Measurements from ENCODE around the gene FNDC4.

The FNDC4 gene

DNA sequence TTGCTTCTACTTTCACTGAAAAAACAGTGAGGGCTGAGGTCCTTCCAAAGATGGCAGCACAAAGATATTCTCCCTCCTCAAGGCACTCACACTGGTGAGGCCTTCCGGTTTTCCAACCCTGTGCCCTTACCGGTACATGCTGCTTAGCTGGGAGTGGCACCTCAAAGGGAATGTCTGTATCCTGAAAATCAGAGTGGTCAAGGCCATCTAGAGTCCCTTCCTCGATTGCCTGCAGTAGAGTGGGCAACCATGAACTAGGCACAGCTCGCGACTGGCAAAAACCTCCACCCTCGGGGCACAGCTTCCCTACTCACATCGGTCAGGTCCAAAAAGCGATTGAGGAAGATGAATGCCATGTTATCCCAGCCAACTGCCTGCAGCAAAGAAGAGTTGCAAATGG is 49.4 kb downstream of the FNDC4 start:
- Histone ChIP-seq H2AFZ (ENCODE audit: insufficient read depth, low read length, poor library complexity) (no peak overlapping the region), H2BK120ac (ENCODE audit: insufficient read depth, low read length, poor library complexity) (no peak overlapping the region), H3K18ac (ENCODE audit: low read length) (no peak overlapping the region), H3K9me3 (ENCODE audit: insufficient read depth, low read depth, low read length) (no peaks in the 10 kb centered on the region), H3K27ac (ENCODE audit: low read depth, low read length) (no peak overlapping the region), H3K27me3 (ENCODE audit: insufficient read depth, low read length) (no peaks in the 10 kb centered on the region), H3K14ac (ENCODE audit: low read length) (no peak overlapping the region), H3K4me1 (ENCODE audit: control insufficient read depth in 1 of 2, insufficient read depth in 2 of 2, low read length in 2 of 2) (peaks cover 2 to 12% of the 10 kb centered on the region in 2 experiments), H2BK5ac (ENCODE audit: low read depth, low read length, poor library complexity) (no peak overlapping the region), H3K9ac (ENCODE audit: low read length) (no peak overlapping the region), H2BK12ac (ENCODE audit: low read length) (no peak overlapping the region), H4K91ac (ENCODE audit: low read depth, low read length) (no peak overlapping the region), H4K12ac (ENCODE audit: low read depth, low read length) (no peak overlapping the region), H2AK5ac (ENCODE audit: low read length) (no peak overlapping the region), H3K79me2 (ENCODE audit: control insufficient read depth, insufficient read depth, low read length, poor library complexity) (peaks cover 3% of the 10 kb centered on the region), H4K8ac (ENCODE audit: low read depth, low read length) (no peak overlapping the region), H3K36me3 (ENCODE audit: control insufficient read depth in 1 of 2, insufficient read depth in 2 of 2, low read length in 2 of 2) (peaks cover 18 to 31% of the 10 kb centered on the region in 2 experiments), H3K79me1 (ENCODE audit: low read length) (peaks cover 6% of the 10 kb centered on the region), H3K4me3 (ENCODE audit: low read depth, low read length) (no peak overlapping the region), H3K4ac (ENCODE audit: low read depth, low read length) (no peak overlapping the region), H3K4me2 (ENCODE audit: low read length) (no peak overlapping the region), H3K23ac (ENCODE audit: low read length) (no peak overlapping the region)
- DNase-seq = no peak
- no CpG with 5 or more reads among the region's 8 CpGs for WGBS (ENCODE audit: extremely low coverage, insufficient coverage, insufficient read length)

GRCh38 chr2:27445155-27445554 is 49.8 kb downstream of the FNDC4 start:
- Histone ChIP-seq H3K23ac (ENCODE audit: low read length) (no peak overlapping the region), H2BK12ac (ENCODE audit: low read length) (no peak overlapping the region), H4K91ac (ENCODE audit: low read depth, low read length) (no peak overlapping the region), H4K12ac (ENCODE audit: low read depth, low read length) (no peak overlapping the region), H3K4ac (ENCODE audit: low read depth, low read length) (no peak overlapping the region), H4K8ac (ENCODE audit: low read depth, low read length) (no peak overlapping the region), H3K9ac (ENCODE audit: low read length) (no peak overlapping the region), H3K14ac (ENCODE audit: low read length) (no peak overlapping the region), H2AK5ac (ENCODE audit: low read length) (no peak overlapping the region), H3K18ac (ENCODE audit: low read length) (no peak overlapping the region), H3K9me3 (ENCODE audit: insufficient read depth, low read depth, low read length) (no peaks in the 10 kb centered on the region), H3K4me2 (ENCODE audit: low read length) (no peak overlapping the region), H3K27ac (ENCODE audit: low read depth, low read length) (no peak overlapping the region), H2BK5ac (ENCODE audit: low read depth, low read length, poor library complexity) (no peak overlapping the region), H3K79me2 (ENCODE audit: control insufficient read depth, insufficient read depth, low read length, poor library complexity) (peaks cover 3% of the 10 kb centered on the region), H2AFZ (ENCODE audit: insufficient read depth, low read length, poor library complexity) (no peak overlapping the region), H2BK120ac (ENCODE audit: insufficient read depth, low read length, poor library complexity) (no peak overlapping the region), H3K4me3 (ENCODE audit: low read depth, low read length) (no peak overlapping the region), H3K27me3 (ENCODE audit: insufficient read depth, low read length) (no peaks in the 10 kb centered on the region), H3K4me1 (ENCODE audit: control insufficient read depth in 1 of 2, insufficient read depth in 2 of 2, low read length in 2 of 2) (peaks cover 2 to 12% of the 10 kb centered on the region in 2 experiments), H3K79me1 (ENCODE audit: low read length) (peaks cover 6% of the 10 kb centered on the region), H3K36me3 (ENCODE audit: control insufficient read depth in 1 of 2, insufficient read depth in 2 of 2, low read length in 2 of 2) (peaks cover 21 to 36% of the 10 kb centered on the region in 2 experiments)
- DNase-seq = no peak
- WGBS (ENCODE audit: extremely low coverage, insufficient coverage, insufficient read length) = no CpG with 5 or more reads among the region's 8 CpGs

DNA sequence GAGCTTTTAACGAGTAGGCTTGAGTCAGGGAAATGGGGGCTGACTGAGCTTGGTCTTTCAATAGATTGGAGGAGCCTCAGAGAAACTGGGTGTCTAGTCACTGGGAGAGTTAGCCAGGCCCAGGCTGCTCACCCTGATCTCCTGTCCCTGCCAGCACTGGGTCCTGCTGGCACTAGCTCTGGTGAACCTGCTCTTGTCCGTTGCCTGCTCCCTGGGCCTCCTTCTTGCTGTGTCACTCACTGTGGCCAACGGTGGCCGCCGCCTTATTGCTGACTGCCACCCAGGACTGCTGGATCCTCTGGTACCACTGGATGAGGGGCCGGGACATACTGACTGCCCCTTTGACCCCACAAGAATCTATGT is 52.1 kb downstream of the FNDC4 start:
- peak overlapping the region; percentile 94 for H3K14ac ChIP-seq (ENCODE audit: low read length)
- H3K23ac ChIP-seq (ENCODE audit: low read length) = no peak overlapping the region
- H3K36me3 ChIP-seq (ENCODE audit: control insufficient read depth in 1 of 2, insufficient read depth in 2 of 2, low read length in 2 of 2) = peaks cover 29 to 41% of the 10 kb centered on the region in 2 experiments
- peak overlapping the region; percentile 72 for H3K4me2 ChIP-seq (ENCODE audit: low read length)
- H3K18ac ChIP-seq (ENCODE audit: low read length) = no peak overlapping the region
- H2BK5ac ChIP-seq (ENCODE audit: low read depth, low read length, poor library complexity) = no peak overlapping the region
- H3K4me3 ChIP-seq (ENCODE audit: low read depth, low read length) = no peak overlapping the region
- peak overlapping the region; percentile 92 for H2AFZ ChIP-seq (ENCODE audit: insufficient read depth, low read length, poor library complexity)
- peak overlapping the region; percentile 21 for H2BK120ac ChIP-seq (ENCODE audit: insufficient read depth, low read length, poor library complexity)
- no peak overlapping the region for H3K9ac ChIP-seq (ENCODE audit: low read length)
- H3K79me2 ChIP-seq (ENCODE audit: control insufficient read depth, insufficient read depth, low read length, poor library complexity) = peaks cover 3% of the 10 kb centered on the region
- H3K27ac ChIP-seq (ENCODE audit: low read depth, low read length) = no peak overlapping the region
- H3K4me1 ChIP-seq (ENCODE audit: control insufficient read depth in 1 of 2, insufficient read depth in 2 of 2, low read length in 2 of 2) = peaks cover 2 to 12% of the 10 kb centered on the region in 2 experiments
- no CpG with 5 or more reads among the region's 6 CpGs for WGBS (ENCODE audit: extremely low coverage, insufficient coverage, insufficient read length)
- DNase-seq = no peak
- H4K8ac ChIP-seq (ENCODE audit: low read depth, low read length) = peak overlapping the region; percentile 82
- no peak overlapping the region for H2BK12ac ChIP-seq (ENCODE audit: low read length)
- H3K9me3 ChIP-seq (ENCODE audit: insufficient read depth, low read depth, low read length) = no peaks in the 10 kb centered on the region
- H4K12ac ChIP-seq (ENCODE audit: low read depth, low read length) = peak overlapping the region; percentile 88
- H3K4ac ChIP-seq (ENCODE audit: low read depth, low read length) = no peak overlapping the region
- peak overlapping the region; percentile 72 for H4K91ac ChIP-seq (ENCODE audit: low read depth, low read length)
- H3K27me3 ChIP-seq (ENCODE audit: insufficient read depth, low read length) = no peaks in the 10 kb centered on the region
- H3K79me1 ChIP-seq (ENCODE audit: low read length) = peaks cover 6% of the 10 kb centered on the region
- H2AK5ac ChIP-seq (ENCODE audit: low read length) = peak overlapping the region; percentile 44

- Histone ChIP-seq H3K27ac (ENCODE audit: low read depth, low read length) (peak within 1 kb of the TSS; percentile 14), H2BK12ac (ENCODE audit: low read length) (peak within 1 kb of the TSS; percentile 46), H3K14ac (ENCODE audit: low read length) (peak within 1 kb of the TSS; percentile 94), H3K27me3 (ENCODE audit: insufficient read depth, low read length) (no peaks in the 10 kb centered on the region), H3K36me3 (ENCODE audit: control insufficient read depth in 1 of 2, insufficient read depth in 2 of 2, low read length in 2 of 2) (peaks cover 32 to 42% of the 10 kb centered on the region in 2 experiments), H3K4ac (ENCODE audit: low read depth, low read length) (peak within 1 kb of the TSS; percentile 38), H3K4me3 (ENCODE audit: low read depth, low read length) (peak within 1 kb of the TSS; percentile 71), H3K4me2 (ENCODE audit: low read length) (peak within 1 kb of the TSS; percentile 72), H4K12ac (ENCODE audit: low read depth, low read length) (peak within 1 kb of the TSS; percentile 88), H3K79me1 (ENCODE audit: low read length) (peaks cover 6% of the 10 kb centered on the region), H3K18ac (ENCODE audit: low read length) (peak within 1 kb of the TSS; percentile 93), H2BK120ac (ENCODE audit: insufficient read depth, low read length, poor library complexity) (peak within 1 kb of the TSS; percentile 21), H4K91ac (ENCODE audit: low read depth, low read length) (peak within 1 kb of the TSS; percentile 72), H2AK5ac (ENCODE audit: low read length) (peak within 1 kb of the TSS; percentile 73), H3K79me2 (ENCODE audit: control insufficient read depth, insufficient read depth, low read length, poor library complexity) (peaks cover 3% of the 10 kb centered on the region), H2BK5ac (ENCODE audit: low read depth, low read length, poor library complexity) (peak within 1 kb of the TSS; percentile 9), H4K8ac (ENCODE audit: low read depth, low read length) (peak within 1 kb of the TSS; percentile 82), H3K23ac (ENCODE audit: low read length) (no peak within 1 kb of the TSS), H3K9ac (ENCODE audit: low read length) (peak within 1 kb of the TSS; percentile 10), H2AFZ (ENCODE audit: insufficient read depth, low read length, poor library complexity) (peak within 1 kb of the TSS; percentile 92), H3K9me3 (ENCODE audit: insufficient read depth, low read depth, low read length) (no peaks in the 10 kb centered on the region), H3K4me1 (ENCODE audit: control insufficient read depth in 1 of 2, insufficient read depth in 2 of 2, low read length in 2 of 2) (peaks cover 2 to 12% of the 10 kb centered on the region in 2 experiments)
- no CpG with 5 or more reads among the region's 80 CpGs for WGBS (ENCODE audit: extremely low coverage, insufficient coverage, insufficient read length)
- DNase-seq = peak; percentile 79 to 91
Measured at GRCh38 chr2:27441958-27442919, 52.8 kb downstream of the FNDC4 start, which contains the start of gene KRTCAP3. Gene KRTCAP3, plus strand, starts transcription at chr2:27442381. Its CDS starts 32 bp downstream, at chr2:27442413.
